ENCODE results near the gene PRKN.
"Not testable (repeated sequence)": the region's sequence is repeated elsewhere in the genome, so short reads cannot be mapped to it uniquely, and the experiment has no call there.

Gene PRKN

DNA sequence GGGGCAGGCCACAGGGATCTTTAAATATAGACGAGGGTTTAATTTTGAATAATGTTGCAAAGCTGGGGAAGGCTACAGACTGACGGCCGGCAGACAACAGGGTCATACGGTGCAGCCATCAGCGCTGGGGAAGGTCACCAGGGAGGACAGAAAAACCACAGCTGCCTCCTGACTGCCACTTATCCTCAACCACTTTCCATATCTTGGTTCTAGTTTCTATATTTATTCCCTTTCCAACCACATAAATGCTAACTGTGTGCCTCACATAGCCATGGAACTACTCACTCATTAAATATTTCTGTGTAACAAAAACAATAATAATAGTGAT, 1368.0 kb downstream of the PRKN start:
- DNase-seq = no peak

DNA sequence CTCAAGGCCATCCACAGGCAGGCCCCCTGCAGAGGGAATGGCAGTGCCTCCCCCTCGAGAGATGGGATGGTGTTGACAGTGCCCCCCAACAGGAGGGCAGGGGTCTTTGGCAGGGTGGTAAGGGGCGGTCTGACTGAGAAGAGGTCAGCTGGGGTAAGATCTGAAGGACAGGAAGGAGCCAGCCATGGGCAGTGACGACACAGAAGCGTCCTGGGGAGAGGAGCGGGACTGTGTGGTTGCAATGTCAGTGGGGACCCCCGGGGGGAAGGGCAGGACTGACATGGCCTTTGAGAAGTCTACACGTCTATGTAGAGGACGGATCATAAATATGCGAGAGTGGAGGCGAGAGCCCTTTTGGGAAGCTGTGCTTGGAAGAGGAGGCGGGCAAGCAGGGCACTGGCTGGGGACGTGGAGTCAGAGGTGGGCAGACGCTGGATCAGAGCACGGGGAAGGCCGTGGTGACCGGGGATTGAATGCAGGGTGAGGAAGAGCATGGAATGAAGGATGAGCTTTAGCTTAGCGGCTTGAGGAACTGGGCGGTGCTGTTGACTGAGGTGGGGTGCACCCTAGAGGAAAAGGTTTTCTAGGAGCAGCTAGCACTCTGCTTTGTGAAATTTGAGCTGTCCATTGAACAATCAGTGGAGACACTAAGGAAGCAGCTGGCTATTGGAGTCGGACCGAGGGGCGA, 1371.3 kb downstream of the PRKN start:
- no peak for DNase-seq

DNA sequence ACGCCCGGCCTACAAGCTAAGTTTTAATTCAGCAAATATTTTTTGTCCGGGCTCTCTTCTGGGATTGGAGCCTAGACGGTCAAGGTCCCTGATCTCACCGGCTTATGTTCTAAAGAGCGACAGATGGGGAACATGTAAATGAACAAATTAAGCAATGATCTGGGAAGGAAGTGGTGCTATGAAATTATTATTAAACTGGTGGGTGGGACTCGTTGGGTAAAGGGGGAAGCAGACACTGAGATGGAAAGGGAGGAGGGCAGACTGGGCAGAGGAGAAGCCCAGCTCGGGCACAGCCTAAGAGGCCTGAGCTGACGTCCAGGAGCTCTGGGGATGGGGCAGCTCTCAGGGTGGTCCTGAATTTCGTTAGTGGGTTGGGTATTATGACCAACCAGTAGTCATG, 1371.9 kb downstream of the PRKN start:
- DNase-seq = no peak

DNA sequence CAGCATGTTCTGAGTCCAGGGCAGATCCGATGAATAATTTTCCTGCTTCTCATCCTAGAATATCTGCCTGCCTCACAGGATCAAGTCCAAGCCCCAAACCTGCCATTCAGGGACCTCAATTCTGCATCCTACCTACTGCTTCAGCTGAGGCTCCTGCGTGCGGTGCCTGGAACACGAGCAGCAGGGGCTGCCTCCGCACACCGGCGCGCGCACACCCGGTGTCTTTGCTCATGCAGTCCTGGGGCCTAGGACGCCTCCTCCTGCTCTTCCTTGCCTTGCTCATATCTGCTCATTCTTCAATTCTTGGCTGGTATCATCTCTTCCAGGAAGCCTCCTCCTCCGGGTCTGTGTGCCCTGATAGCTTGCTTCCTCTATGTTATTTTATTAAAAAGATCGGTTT, 1372.6 kb downstream of the PRKN start:
- DNase-seq = no peak

DNA sequence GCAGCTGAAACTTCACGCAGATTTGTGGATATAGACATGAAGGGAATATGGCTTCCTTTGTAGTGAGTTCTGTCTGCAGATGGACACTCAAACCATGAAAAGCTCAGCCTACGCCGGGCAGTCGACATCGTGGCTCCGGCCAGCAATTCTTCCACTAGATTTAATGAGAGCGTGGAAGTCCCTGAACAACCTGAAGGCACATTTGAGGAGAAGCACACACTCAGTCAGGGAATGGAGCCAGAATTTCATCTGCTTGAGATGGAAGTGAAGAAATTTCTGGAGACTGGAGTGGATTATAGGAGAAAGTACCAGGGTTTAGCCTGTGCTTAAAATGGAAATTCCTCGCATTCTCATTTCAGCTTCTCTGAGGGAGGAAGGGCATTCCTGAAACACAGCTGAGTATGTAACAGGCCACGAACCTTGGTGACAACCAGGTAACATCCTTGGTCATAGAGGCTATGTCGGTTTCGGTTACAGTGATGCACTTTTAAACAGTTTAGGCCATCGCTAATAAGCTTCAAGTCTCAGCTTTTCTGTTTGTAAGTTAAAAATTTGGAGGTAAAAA, 1373.2 kb downstream of the PRKN start:
- no peak for DNase-seq

DNA sequence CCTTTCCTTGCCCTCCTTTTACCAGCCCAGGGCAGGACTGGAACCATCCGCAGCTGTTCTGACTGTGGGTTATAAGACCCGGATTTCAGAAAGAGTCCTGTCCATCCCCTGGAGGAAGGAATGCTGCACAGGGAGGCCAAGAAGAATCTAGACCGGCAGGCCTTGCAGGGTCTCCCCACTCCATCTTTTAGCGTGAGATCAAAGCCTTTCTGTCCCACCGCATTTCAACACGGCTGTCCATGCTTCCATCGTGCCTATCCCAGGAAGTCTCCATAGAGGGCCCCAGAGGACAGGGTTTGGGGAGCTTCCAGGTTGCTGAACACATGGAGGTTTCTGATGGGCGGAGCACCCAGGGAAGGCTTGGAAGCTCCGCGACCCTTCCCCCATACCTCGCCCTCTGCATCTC, 1374.4 kb downstream of the PRKN start:
- DNase-seq = no peak

DNA sequence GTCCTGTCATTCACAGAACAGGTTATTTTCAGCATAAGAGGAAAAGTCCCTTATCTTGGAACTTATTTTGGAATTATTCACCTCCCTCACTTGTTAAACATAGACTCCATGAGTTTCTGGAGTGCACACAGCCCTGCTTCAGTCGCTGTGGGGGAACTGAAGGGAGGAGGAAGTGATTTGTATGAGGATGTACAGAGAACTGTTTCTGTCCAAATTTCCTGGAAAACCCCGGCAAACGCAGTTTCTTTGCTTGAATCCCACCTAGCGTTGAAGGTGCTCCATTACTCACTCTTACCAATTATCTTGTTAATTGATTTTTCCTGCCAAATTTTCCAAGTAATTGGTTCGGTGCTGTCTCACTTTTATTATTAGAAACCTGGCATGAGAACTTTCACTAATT, 1375.7 kb downstream of the PRKN start:
- no peak for DNase-seq

DNA sequence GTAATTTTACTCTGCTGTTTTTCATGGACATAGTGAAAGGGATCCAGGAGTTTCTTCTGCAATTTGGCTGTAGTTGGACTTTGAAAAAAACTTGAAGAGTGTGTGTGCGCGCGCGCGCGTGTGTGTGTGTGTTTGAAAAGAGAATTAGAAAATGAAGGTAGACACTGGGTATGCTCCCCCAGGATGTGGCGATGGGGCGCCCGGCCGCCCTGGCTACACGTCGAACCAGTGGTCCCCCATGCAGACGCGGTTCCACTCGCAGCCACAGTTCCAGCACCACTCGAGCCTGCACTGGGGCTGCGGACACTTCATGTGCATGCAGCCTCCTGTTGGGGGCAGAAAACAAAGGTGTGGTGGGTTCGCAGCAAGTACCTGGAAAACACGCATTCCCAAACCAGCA, 1377.7 kb downstream of the PRKN start:
- DNase-seq = no peak

DNA sequence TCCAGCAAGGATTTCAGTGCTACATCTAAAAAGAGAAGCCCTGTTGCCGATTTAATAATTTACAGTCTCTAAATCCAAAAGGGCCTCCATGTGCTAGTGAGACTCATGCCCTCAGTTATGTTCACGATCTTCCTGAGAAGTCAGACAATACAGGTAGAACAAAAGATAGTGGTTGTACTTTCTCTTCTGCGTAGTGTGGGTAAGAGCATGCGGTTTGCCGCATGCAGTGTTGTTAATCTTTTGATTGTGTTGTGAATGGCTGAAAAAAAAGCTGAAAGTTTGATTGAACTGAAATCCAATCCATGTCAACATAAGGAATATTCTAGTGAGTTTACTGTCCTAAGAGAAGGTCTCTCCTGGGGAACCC, 1379.0 kb downstream of the PRKN start:
- no peak for DNase-seq

DNA sequence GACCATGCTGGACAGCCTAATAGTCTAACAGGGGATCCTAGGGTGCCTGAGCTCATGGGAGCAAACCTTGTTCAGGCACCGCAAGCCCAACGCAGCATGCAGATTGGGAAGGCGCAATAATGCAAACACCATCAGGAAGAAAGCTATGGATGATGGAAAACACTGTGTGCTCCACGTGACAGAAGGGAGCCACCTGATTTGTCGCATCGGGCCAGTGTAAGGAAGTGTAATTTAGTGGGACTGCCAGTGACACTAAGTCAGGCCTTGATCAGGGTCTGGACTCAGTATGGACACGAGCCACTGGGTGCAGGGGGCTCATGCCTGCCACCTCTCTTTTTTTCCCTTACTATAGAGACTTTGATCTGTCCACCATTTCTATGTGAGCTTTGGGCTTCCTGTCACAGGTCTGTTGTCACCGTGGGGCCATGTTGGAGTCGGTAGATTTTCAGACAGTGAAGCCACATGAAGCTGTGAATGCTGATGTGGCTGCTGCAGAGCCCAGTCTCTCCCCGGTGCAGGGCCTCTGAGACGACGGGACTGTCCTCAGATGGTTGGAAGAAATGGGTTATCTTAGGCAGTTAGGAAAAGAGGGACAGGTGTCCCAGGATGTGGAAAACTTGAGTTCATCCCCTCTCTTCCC, 1379.5 kb downstream of the PRKN start:
- no peak for DNase-seq

DNA sequence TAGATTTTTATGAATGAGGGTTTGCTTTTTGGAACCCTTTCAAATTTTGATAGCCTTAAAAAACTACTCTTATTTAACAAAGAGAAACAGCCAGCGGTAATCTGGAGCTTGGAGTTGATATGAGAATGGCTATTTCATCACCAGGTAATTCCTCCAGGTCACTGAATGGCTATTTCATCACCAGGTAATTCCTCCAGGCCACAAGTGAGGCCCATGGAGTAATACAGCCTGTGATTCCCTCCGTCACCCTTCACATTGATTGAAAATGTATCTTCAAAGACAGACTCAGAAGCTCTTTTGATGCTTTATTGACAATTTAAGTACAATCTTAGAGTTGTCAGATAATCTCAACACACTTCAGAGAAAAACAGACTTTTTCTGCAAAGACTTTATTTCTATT, 1380.4 kb downstream of the PRKN start:
- DNase-seq = no peak

DNA sequence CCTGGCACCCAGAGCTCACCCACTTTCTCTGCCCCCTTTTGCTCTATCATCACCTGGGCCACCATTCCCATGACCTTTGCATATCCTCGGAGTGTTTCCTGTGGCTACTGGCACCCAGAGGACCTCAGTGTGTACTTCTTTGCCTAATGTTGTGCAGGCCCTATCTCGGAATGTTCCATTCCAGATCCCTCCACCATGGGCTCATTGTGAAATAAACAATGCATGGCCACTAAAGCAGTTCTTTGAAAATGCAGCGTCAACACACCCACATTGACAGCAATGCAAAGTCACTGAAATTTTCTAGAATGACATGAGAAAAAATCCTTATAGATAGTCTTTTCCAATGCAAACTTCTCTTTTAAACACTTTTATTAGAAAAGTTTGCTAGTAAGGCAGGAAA, 1380.8 kb downstream of the PRKN start:
- DNase-seq = no peak

DNA sequence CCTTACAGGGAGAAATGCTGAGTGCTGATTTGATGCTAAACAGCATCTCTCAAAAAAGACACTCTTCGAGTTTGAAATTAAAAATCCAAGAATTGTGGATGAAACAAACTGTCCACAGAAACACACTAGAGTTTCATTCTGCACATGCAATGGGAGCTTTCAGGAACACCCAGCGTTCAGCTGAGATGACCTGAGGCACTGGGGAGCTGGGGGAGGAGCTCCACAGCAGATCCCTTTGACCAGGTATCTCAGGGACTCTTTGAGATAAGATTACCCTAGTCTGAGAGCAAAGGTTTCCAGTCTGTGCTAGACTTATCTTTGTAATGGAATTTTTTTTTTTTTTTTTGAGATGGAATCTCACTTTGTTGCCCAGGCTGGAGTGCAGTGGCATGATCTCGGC, 1382.9 kb downstream of the PRKN start:
- no peak for DNase-seq

DNA sequence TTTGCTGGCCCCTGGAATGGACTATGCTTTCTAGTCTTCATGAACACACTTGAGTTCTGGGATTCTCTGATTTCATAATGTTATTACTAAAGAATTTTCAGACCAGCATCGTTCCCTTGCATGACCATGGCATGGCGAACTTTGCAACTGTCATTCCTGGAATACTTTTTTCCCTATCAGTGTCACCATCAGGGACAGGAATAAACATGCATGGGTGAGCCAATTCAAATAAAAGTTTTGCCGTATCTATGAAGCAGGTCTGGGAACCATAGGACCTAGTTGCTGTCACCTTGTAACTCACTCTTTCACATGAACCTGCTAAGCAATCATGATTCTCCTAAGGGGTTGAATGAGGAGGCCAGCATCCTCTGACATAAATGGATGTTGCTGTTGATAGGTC, 1385.5 kb downstream of the PRKN start:
- DNase-seq = no peak

DNA sequence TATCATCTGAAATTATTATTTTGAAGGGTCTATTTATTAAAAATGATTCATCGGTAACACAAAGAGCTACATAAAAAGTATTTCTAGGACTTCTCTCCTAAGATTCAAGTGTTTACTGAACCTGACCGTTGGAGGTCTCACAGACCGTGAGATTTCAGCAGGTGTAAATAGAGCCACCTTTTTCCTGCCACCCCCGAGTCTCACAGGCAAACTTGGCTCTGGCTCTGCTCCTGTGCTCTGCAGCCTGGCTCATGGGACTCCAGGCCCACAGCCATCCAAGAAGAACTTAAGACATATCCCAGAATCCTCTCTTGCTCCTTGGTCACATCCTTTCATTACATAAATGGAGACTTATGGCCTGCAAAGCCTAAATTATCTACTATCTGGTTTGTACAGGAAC, 1385.9 kb downstream of the PRKN start:
- DNase-seq = no peak

DNA sequence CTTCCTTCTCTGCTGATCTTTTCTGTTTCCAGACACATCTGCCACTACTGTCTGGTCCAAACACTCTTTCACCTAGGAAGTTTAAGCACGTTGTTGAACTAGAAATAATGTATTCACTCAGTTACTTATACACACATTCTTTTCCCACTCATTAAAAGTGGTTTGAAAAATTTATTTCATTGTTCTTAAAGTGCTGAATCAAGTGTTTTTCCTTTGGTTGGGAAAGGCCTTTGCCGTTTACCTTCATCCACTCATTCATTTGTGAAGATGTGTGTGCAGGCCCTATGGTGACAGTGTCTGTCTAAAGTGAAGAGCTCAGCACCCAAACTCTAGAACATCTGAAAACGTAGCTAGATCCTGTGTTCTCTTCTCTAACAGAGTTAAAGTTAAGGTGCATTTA, 1389.6 kb downstream of the PRKN start:
- DNase-seq = no peak

DNA sequence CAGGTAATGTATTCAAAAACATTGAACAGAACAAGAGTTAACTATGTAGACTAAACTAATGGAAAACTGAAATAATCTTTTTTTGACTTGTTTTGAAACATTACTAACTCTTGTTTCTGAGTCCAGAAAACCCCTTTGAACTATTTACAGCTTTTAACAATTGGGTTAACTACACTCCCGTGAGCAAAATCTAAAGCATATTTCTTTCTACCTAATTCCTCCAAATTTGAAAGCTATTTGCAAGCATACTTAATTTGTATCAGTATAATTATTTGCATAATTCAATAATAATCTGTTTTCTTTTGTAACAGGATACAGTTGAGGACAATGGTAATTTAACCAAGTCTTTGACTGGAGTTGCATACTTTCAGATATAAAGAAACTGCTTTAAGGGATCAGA, 1391.1 kb downstream of the PRKN start:
- no peak for DNase-seq

DNA sequence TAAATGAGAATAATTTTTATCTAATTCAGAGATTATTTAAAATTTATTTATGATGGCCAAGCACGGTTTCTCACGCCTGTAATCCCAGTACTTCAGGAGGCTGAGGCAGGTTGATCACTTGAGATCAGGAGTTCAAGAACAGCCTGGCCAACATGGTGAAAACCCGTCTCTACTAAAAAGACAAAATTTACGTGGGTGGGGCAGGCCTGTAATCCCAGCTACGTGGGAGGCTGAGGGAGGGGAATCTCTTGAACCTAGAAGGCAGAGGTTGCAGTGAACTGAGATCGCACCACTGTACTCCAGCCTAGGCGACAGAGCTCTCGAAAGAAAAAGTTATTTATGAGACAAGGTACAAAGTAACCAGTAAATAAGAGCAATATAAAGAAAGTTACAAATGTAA, 1394.2 kb downstream of the PRKN start:
- no peak for DNase-seq

DNA sequence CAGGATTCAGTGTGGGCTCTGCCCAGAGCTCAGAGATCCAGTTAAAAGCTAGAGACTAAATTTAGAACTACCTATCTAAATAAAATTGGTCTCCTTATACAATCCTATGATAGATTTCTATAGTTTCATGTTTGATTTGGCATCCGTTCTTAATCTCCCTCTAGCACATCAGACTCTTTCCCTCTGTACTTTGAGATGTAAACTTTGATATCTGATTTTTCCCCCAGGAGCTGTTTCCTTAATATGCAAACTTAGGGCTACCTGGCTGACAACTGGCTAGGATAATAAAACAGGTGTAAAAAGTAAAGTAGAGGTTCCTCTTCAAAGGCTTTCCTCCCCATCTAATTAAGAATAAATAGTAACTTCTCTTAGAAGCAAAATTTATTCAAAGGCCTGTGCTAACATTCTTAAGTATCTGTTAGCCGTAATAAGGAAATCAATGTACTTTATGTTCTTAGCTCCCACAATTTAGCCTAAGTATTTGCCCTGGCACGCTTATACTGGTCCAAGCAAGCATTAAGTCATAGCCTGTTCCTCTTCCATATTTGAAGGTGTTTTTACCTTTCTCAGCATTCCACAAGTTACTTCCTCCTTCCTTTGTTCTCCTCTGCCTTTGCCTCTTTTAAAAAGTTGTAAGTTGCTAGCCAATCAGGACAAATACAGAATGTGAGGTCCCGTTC, 1396.0 kb downstream of the PRKN start:
- not testable (repeated sequence) for DNase-seq

DNA sequence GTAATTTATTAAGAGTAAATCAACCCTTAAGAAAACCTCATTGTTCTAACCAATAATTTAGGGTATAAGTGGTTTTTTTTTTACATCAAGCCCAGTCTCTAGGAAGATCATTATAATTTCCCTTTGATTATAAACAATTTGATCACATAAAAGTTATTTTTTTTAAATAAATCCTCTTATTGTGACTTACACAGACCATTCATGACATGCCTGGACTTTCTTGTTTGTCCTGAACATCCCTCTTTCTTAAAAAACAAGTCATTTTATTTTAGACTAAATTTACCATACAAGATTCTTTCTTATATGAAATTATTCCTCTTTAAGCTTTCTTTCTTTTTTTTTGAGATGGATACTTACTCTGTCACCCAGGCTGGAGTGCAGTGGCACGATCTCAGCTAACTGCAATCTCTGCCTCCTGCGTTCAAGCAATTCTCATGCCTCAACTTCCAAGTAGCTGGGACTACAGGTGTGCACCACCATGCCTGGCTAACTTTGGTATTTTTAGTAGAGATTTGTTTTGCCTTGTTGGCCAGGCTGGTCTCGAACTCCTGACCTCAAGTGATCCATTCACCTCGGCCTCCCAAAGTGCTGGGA, 1400.1 kb downstream of the PRKN start:
- DNase-seq = no peak

DNA sequence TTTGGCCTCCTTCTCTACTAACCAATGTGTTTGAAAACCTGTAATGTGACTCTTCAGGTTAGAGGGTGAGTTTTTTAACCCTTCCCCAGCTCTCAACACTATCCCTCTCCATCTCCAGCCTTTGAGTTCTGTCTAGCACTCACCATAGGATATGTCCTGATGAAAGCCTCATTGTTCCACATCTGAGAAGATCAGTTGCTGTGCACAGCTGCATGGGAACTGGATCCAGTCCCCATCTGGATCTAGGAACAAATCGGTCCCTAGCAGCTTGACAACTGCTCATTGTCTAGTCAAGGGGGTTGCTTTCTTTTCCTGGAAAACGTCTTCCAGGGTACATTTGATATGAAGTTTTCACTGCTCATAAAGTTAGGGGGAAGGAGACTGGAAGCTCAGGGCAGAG, 1408.3 kb downstream of the PRKN start:
- DNase-seq = no peak

DNA sequence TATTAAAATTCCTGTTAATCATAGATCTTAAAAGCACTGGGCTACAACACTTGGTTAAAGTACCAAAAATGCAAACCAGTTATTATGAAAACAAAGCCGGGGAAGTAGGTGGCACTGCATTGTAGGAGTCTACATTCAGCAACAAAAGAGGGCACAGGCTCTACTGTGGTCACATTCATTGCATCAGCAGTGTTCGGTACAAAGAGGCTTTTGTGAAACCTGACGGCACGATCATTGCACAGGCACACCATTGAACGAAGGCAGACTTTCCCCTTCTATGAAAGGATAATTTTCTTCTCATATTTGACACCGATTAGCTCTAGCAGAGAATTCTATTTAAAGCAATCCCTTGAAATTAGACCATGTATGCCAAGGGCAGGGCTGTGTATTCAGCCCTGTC, 1409.1 kb downstream of the PRKN start:
- no peak for DNase-seq

DNA sequence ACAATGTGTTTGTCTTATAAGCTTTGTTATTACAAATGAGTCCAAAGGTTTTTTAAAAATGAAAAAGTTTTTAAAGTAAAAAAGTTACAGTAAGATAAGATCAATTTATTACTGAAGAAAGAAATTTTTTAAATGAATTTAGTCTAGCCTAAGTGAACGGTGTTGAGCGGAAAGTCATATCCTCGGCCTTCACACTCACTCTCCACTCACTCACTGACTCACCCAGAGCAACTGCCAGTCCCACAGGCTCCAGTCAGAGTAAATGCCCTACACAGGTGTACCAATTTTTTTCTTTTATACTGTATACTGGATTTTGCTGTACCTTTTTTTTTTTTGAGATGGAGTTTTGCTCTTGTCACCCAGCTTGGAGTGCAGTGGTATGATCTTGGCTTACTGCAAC, 1411.0 kb downstream of the PRKN start:
- DNase-seq = no peak
